HL-60 (cell line): ENCODE results near the gene TOR2A.

Experiments used
- GABPA ChIP-seq: IDR thresholded peaks from 2 replicates; pipeline ENCODE4 v1.6.1; 2012; ENCODE audit warnings: low read depth
- TF ChIP-seq, protein P1 (sequence below): IDR thresholded peaks from one replicate; pipeline ENCODE4 v1.5.1; 2011; ENCODE audit warnings: low read length, control low read depth, inconsistent platforms; ENCODE audit not compliant: insufficient read depth

DNA sequence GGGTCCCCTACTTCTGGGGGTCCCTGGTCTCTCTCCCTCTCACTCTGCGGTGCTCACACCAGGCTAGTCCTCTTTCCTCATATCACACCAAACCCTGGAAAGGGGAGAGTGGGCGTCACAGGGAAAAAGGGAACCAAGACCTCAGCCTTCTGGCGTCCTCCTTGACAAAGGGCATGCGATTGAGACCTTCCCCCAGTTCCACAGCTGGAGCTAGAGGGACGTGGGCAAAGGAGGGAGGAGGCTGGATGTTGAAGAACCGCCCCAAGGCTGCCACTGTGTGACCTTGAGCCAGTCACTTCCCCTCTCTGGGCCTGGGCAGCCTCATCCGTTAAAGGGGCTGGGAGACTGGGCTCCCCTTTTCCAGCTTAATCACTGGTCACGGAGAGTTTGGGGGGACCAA, 18.5 kb upstream of the TOR2A start:
- TF ChIP-seq, protein P1, sequence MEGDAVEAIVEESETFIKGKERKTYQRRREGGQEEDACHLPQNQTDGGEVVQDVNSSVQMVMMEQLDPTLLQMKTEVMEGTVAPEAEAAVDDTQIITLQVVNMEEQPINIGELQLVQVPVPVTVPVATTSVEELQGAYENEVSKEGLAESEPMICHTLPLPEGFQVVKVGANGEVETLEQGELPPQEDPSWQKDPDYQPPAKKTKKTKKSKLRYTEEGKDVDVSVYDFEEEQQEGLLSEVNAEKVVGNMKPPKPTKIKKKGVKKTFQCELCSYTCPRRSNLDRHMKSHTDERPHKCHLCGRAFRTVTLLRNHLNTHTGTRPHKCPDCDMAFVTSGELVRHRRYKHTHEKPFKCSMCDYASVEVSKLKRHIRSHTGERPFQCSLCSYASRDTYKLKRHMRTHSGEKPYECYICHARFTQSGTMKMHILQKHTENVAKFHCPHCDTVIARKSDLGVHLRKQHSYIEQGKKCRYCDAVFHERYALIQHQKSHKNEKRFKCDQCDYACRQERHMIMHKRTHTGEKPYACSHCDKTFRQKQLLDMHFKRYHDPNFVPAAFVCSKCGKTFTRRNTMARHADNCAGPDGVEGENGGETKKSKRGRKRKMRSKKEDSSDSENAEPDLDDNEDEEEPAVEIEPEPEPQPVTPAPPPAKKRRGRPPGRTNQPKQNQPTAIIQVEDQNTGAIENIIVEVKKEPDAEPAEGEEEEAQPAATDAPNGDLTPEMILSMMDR = no peak
- no peak for TF ChIP-seq GABPA
